Hepatic stellate cell (primary cell): ENCODE measurements around the gene IL1RAP.

Source experiments
- DNase-seq: peaks from one replicate; pipeline ENCODE4 v3.0.0; 2011; ENCODE audit warnings: low spot score

Gene IL1RAP

GRCh38 chr3:190615060-190615384 is 101.1 kb downstream of the IL1RAP start:
- DNase-seq: no peak

DNA sequence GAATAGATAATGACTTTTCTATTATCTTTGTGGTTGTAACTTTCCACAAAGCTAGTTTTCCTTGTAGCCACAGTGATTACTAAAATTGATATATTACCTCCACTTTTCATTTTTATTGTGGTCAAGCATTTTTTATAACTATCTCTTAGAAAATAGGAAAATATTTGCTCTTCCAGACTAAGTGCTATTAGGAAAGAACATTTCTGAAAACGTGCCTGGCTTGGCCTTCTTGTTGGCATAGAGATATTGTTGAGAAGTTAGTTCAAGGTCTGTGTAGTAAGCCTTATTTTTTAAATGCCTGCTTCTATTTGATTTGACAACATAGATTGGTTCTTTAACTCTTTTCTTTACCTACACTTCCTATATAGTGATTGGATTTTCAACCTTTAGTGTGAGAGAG is 101.7 kb downstream of the IL1RAP start:
- DNase-seq: no peak

GRCh38 chr3:190616637-190617036 is 102.8 kb downstream of the IL1RAP start:
- no peak for DNase-seq

DNA sequence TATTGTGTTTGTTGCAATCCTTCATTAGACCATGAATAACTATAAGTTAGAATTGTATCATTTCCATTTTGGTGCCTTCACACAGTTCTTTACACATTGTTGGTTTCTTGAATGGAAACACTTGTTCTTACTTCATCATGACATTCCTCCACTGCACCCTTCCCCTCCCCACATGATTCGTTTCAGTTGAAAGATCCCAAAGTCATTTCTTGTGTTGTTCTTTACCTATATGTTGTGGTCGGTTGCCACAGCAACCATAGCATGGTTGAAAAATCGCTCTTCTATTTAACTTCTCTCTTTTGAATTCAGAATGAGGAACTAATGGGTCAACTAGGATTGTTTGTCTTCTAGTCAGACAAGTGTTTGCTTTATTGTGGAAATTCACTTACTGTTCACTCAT is 103.3 kb downstream of the IL1RAP start:
- no peak for DNase-seq

GRCh38 chr3:190618330-190619030 is 104.6 kb downstream of the IL1RAP start:
- no peak for DNase-seq

- no peak for DNase-seq
These were observed 105.5 kb downstream of the IL1RAP start for GRCh38 chr3:190619353-190619752.

DNA sequence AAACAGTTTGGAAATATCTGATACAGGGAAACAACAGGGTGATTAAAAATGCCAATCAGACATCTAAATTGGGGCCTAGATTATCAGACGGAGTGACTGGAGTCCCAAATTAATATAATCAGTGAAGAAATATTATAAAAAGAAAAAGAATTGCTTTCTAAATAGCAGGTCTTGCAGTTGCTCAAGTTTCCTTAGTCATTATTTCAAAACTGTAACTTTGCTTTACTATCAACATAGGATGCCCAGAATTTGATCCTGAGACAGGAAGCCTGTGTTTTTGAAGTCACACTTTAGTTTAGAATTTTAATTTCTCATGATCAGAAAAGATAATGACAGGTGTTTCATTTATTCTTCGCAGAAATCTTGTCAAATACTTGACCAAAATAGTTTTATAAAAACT is 105.9 kb downstream of the IL1RAP start:
- no peak for DNase-seq

GRCh38 chr3:190620886-190621608 is 107.2 kb downstream of the IL1RAP start:
- DNase-seq: no peak

DNA sequence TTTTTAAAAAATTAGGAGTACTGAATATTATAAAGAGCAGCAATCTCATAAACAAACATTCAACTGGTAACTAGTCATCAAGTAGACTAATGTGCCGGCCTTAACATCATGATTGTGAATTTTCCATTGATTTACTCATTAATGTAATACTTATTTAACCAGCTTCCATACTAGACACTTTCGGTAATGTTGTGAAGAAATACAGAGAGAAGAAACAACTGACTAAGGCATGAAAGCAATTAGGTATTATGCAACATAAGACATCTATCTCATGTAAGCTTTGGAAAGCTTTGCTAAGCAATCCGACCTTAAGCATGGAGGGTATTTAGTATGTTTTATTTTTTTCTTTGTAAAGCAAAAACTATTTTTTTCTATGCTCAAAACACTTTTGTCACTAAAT is 108.0 kb downstream of the IL1RAP start:
- no peak for DNase-seq

GRCh38 chr3:190624282-190624681 is 110.4 kb downstream of the IL1RAP start:
- DNase-seq: no peak

GRCh38 chr3:190626951-190627620 is 113.2 kb downstream of the IL1RAP start:
- no peak for DNase-seq

- DNase-seq: no peak
These were observed 115.2 kb downstream of the IL1RAP start for GRCh38 chr3:190629088-190629487.

DNA sequence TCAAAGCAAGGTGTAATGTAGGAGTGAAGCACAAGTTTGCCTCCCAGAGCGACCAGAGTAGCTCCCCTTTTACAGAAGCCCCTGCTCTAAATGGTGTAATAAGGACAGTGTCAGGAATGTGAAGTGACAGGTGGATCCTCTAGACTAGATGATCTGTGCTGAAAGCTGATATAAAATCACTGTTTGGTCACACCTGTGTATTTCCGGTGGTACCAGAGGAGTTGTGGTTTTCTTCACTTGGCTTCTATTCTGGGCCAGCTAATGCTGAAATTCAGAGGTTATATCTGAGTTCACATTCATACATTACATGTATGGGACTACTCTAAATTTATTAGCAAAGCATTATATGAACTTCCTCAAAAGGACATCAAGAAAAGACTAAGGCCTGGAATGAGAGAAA is 117.4 kb downstream of the IL1RAP start:
- DNase-seq: no peak

GRCh38 chr3:190641564-190641963 is 127.7 kb downstream of the IL1RAP start:
- DNase-seq: no peak

GRCh38 chr3:190642016-190642415 is 128.1 kb downstream of the IL1RAP start:
- DNase-seq: no peak

DNA sequence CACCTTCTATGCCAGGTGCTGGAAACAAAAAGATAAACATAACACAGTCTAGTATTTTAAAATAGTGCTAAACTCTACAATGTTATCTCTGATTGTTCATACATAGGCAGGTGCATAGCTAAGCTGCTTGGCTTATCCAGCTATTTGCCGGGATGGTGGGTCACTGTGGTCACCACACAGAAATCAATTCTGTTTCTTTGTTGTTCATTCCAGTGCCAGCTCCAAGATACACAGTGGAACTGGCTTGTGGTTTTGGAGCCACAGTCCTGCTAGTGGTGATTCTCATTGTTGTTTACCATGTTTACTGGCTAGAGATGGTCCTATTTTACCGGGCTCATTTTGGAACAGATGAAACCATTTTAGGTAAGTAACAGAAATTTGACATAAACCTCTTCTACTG is 130.2 kb downstream of the IL1RAP start:
- DNase-seq: no peak

DNA sequence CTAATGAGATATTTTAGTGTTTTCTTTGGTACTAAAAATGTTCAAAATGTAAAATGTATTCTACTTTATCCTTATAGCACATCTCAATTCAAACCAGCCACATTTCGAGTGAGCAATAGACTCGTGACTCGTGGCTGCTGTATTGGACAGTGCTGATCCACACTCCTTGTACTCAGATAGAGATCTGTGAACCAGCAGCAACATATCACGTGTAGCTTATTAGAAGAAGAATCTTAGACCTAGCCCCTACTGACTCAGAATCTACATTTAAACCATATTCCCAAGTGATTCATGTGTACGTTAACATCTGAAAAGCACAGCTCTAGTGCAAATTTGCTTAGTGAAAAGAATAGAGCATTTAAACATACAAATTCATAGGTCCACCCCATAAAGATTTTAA is 130.9 kb downstream of the IL1RAP start:
- no peak for DNase-seq

GRCh38 chr3:190645932-190646460 is 132.1 kb downstream of the IL1RAP start:
- DNase-seq: no peak

DNA sequence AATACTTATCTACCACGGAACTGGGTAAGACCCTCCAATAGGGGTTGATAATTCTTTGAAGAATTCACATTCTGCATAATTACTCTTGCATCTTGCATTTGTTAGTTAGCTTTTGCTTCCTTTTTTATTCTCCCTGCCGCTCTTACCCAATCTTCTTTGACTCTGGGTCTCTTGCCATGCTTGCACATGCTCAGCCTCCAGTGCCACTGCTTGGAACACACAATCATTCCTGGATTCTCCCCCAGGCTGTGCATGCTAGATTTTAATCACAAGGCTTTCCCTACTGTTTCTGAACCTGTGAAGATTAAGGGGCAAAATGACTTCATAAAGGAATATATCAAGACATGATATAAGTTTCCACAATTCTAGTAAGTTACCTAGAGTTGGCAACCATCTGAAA is 133.1 kb downstream of the IL1RAP start:
- DNase-seq: no peak

GRCh38 chr3:190655933-190656332 is 142.0 kb downstream of the IL1RAP start:
- no peak for DNase-seq

GRCh38 chr3:190658106-190658505 is 144.2 kb downstream of the IL1RAP start:
- DNase-seq: no peak

DNA sequence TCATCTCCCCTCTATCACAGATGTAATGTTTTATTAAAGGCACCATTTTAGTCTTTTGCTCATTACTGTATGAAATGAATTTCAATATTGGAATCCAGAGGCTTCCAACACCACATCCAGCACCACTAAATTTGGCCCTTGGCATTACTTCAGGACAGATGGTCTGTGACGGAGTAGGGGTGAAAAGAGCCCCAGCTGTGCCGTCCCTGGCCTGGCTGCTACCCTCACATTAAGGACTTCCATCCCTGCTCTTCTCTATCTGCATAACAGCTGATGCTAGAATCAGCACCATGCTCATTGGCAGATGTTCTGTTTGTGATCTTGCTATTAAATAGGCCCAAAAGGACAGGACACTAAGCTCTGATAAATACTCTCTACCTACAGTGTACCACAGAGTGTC is 152.9 kb downstream of the IL1RAP start:
- no peak for DNase-seq

- peak; percentile 16 for DNase-seq
These were observed 157.8 kb downstream of the IL1RAP start for GRCh38 chr3:190671658-190672057.
